GM10266 (cell line): Measurements from ENCODE around the gene CADM2.

Experiments used
- DNase-seq: peaks from one replicate; pipeline ENCODE4 v3.0.0; 2012; ENCODE audit errors: extremely low spot score
- CTCF ChIP-seq: IDR thresholded peaks from 2 replicates; pipeline ENCODE4 v1.5.1; 2012; ENCODE audit warnings: mild to moderate bottlenecking, low read depth; ENCODE audit not compliant: control insufficient read depth, insufficient read depth; ENCODE audit errors: missing control alignments

Gene CADM2

GRCh38 chr3:85592256-85592655 lies 633.5 kb downstream of the CADM2 start:
- DNase-seq: no peak
- TF ChIP-seq CTCF: no peak

- no peak for TF ChIP-seq CTCF
- no peak for DNase-seq
Measured at GRCh38 chr3:85594676-85595075, 635.9 kb downstream of the CADM2 start.

- TF ChIP-seq CTCF: no peak
- no peak for DNase-seq
Measured at GRCh38 chr3:85603378-85603777, 644.6 kb downstream of the CADM2 start.

- no peak for DNase-seq
- no peak for TF ChIP-seq CTCF
Measured at GRCh38 chr3:85604641-85605040, 645.9 kb downstream of the CADM2 start.

GRCh38 chr3:85605066-85605465 lies 646.3 kb downstream of the CADM2 start:
- no peak for TF ChIP-seq CTCF
- no peak for DNase-seq

- DNase-seq: no peak
- TF ChIP-seq CTCF: no peak
Measured at GRCh38 chr3:85626662-85627061, 667.9 kb downstream of the CADM2 start.

GRCh38 chr3:85627932-85628331 lies 669.1 kb downstream of the CADM2 start:
- DNase-seq: no peak
- no peak for TF ChIP-seq CTCF

- DNase-seq: no peak
Measured at GRCh38 chr3:85631070-85631469, 672.3 kb downstream of the CADM2 start.

More at GRCh38 chr3:85631070-85631469, 672.3 kb downstream of the CADM2 start:
- no peak for TF ChIP-seq CTCF
